ENCODE data around the gene OR4D1.
"Not testable (repeated sequence)": the region's sequence is repeated elsewhere in the genome, so short reads cannot be mapped to it uniquely, and the experiment has no call there.

The OR4D1 gene

GRCh38 chr17:58147930-58148434 is at the start of gene OR4D1:
OR4D1 (plus strand) TSS chr17:58148384; CDS start chr17:58155154, 6,770 bp downstream.
- no peak for TF ChIP-seq CTCF (IDR thresholded peaks at IDR 0.05; ENCODE audit: control extremely low read depth, extremely low read depth, low read depth, missing control alignments)
- no peak for DNase-seq (ENCODE audit: extremely low spot score)
- ChIA-PET CTCF (no interaction called here), POLR2A (no interaction called here)

- ChIA-PET POLR2A (no interaction called here), CTCF (interaction anchor here (0.9 to 2.5 kb wide), 4 partner anchors 13 to 232 kb away, joined by 3 to 9 read pairs (median 3); no protein-coding TSS in a partner anchor)
- no peak for DNase-seq (ENCODE audit: extremely low spot score)
- no peak for TF ChIP-seq CTCF (IDR thresholded peaks at IDR 0.05; ENCODE audit: control extremely low read depth, extremely low read depth, low read depth, missing control alignments)
Observed at GRCh38 chr17:58100506-58100905, 47.7 kb upstream of the OR4D1 start.

- POLR2A ChIA-PET: interaction anchor here (1.0 kb wide), 1 partner anchor 19 kb away, joined by 5 read pairs; no protein-coding TSS in a partner anchor
- CTCF ChIA-PET: interaction anchor here (1.1 to 2.5 kb wide), 3 partner anchors 11 to 243 kb away, joined by 3 to 9 read pairs (median 3); no protein-coding TSS in a partner anchor
- not testable (repeated sequence) for DNase-seq (ENCODE audit: extremely low spot score)
Observed at GRCh38 chr17:58101898-58102297, 46.3 kb upstream of the OR4D1 start.

- DNase-seq (ENCODE audit: extremely low spot score): no peak
- CTCF ChIA-PET: no interaction called here
- POLR2A ChIA-PET: no interaction called here
- TF ChIP-seq CTCF (IDR thresholded peaks at IDR 0.05; ENCODE audit: control extremely low read depth, extremely low read depth, low read depth, missing control alignments): no peak
Observed at GRCh38 chr17:58105093-58105492, 43.1 kb upstream of the OR4D1 start.

GRCh38 chr17:58107306-58107705 is 40.9 kb upstream of the OR4D1 start:
- ChIA-PET CTCF (interaction anchor here (1.4 to 2.2 kb wide), 2 partner anchors 21 to 248 kb away, joined by 4 to 6 read pairs; no protein-coding TSS in a partner anchor), POLR2A (no interaction called here)
- DNase-seq (ENCODE audit: extremely low spot score): no peak
- TF ChIP-seq CTCF (IDR thresholded peaks at IDR 0.05; ENCODE audit: control extremely low read depth, extremely low read depth, low read depth, missing control alignments): no peak

GRCh38 chr17:58109197-58109596 is 39.0 kb upstream of the OR4D1 start:
- TF ChIP-seq CTCF (IDR thresholded peaks at IDR 0.05; ENCODE audit: control extremely low read depth, extremely low read depth, low read depth, missing control alignments): no peak
- POLR2A ChIA-PET: no interaction called here
- CTCF ChIA-PET: interaction anchor here (1.2 to 2.2 kb wide), 2 partner anchors 134 to 250 kb away, joined by 3 to 6 read pairs; no protein-coding TSS in a partner anchor
- no peak for DNase-seq (ENCODE audit: extremely low spot score)

GRCh38 chr17:58110012-58110411 is 38.2 kb upstream of the OR4D1 start:
- no peak for TF ChIP-seq CTCF (IDR thresholded peaks at IDR 0.05; ENCODE audit: control extremely low read depth, extremely low read depth, low read depth, missing control alignments)
- POLR2A ChIA-PET: no interaction called here
- CTCF ChIA-PET: interaction anchor here (0.9 to 1.6 kb wide), 4 partner anchors 110 to 253 kb away, joined by 3 to 5 read pairs (median 4); no protein-coding TSS in a partner anchor
- DNase-seq (ENCODE audit: extremely low spot score): no peak

Data from GM10248 (cell line).